HG03159 (cell line): ENCODE results near the gene SPACA4.
A peak's percentile ranks its signal among the peaks of the same experiment; 100 is the strongest.

Experiments used
- ATAC-seq: cut with Tn5 transposase; IDR thresholded peaks from one replicate; pipeline ENCODE4 v1.9.1; 2021; ENCODE audit warnings: mild to moderate bottlenecking, moderate library complexity; ENCODE audit not compliant: unreplicated experiment

SPACA4 gene

GRCh38 chr19:48633148-48634035 lies 26.9 kb downstream of the SPACA4 start:
- no peak for ATAC-seq

- no peak for ATAC-seq
Observed at GRCh38 chr19:48634036-48634342, 27.4 kb downstream of the SPACA4 start.

- ATAC-seq: no peak
Observed at GRCh38 chr19:48634424-48635262, 28.1 kb downstream of the SPACA4 start.

- no peak for ATAC-seq
Observed at GRCh38 chr19:48635263-48635965, 28.9 kb downstream of the SPACA4 start.

- no peak for ATAC-seq
Observed at GRCh38 chr19:48635966-48636858, 29.7 kb downstream of the SPACA4 start.

- ATAC-seq: no peak
Observed at GRCh38 chr19:48636859-48637448, 30.4 kb downstream of the SPACA4 start, which contains the start of gene DBP. TSS of gene DBP (minus strand) at chr19:48637379. CDS start at chr19:48636994, 385 bp downstream.

- peak; percentile 60 for ATAC-seq
Observed at GRCh38 chr19:48637449-48637947, 31.0 kb downstream of the SPACA4 start.

GRCh38 chr19:48637948-48638830 lies 31.6 kb downstream of the SPACA4 start:
- peak; percentile 20 for ATAC-seq

GRCh38 chr19:48638831-48639381 lies 32.4 kb downstream of the SPACA4 start:
- no peak for ATAC-seq

GRCh38 chr19:48639483-48640375 lies 33.2 kb downstream of the SPACA4 start:
- no peak for ATAC-seq

- ATAC-seq: no peak
Observed at GRCh38 chr19:48641850-48642249, 35.3 kb downstream of the SPACA4 start.

- ATAC-seq: no peak
Observed at GRCh38 chr19:48642862-48643261, 36.3 kb downstream of the SPACA4 start.

GRCh38 chr19:48644355-48644754 lies 37.8 kb downstream of the SPACA4 start:
- ATAC-seq: no peak

- peak; percentile 52 for ATAC-seq
Observed at GRCh38 chr19:48644839-48645619, 38.5 kb downstream of the SPACA4 start.

- ATAC-seq: no peak
Observed at GRCh38 chr19:48645620-48646000, 39.1 kb downstream of the SPACA4 start.

- ATAC-seq: peak; percentile 61
Observed at GRCh38 chr19:48646001-48646721, 39.6 kb downstream of the SPACA4 start, which contains the start of gene CA11. TSS of gene CA11 (minus strand) at chr19:48646187. CDS start at chr19:48645632, 555 bp downstream.
